SW480 (cell line): ENCODE data around the gene FRMD4A.
"Not testable (repeated sequence)": the region's sequence is repeated elsewhere in the genome, so short reads cannot be mapped to it uniquely, and the experiment has no call there.

Experiments used
- DNase-seq: peaks from one replicate; pipeline ENCODE4 v3.0.0-alpha.2; 2016; ENCODE audit warnings: low spot score

The FRMD4A gene

DNA sequence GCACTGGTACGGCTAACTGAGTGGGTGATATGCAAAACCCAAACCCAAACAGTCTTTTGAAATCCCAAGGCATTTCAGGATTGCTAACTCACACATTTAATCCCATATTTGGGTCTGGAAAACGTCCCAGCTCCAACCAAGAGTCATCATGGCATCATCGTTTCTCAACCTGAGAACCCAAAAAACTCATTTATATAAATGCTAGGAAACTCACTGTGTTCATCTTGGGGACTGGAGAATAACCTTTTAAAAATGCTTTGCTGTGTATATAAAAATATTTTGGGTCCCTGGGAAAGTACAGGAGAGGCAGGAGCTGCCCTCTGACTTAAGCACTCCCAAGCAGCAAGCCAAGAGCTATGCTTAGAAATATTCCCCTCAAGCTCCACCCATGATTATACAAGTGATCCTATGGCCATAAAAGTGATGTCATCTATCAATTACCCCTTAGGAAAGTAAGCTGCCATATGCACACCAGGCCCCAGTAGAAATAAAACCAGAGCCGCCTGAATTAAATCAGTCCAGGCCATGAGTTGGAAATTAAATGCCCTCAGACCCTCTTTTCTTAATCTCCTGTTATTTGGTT, 352.1 kb downstream of the FRMD4A start:
- DNase-seq, result no peak

DNA sequence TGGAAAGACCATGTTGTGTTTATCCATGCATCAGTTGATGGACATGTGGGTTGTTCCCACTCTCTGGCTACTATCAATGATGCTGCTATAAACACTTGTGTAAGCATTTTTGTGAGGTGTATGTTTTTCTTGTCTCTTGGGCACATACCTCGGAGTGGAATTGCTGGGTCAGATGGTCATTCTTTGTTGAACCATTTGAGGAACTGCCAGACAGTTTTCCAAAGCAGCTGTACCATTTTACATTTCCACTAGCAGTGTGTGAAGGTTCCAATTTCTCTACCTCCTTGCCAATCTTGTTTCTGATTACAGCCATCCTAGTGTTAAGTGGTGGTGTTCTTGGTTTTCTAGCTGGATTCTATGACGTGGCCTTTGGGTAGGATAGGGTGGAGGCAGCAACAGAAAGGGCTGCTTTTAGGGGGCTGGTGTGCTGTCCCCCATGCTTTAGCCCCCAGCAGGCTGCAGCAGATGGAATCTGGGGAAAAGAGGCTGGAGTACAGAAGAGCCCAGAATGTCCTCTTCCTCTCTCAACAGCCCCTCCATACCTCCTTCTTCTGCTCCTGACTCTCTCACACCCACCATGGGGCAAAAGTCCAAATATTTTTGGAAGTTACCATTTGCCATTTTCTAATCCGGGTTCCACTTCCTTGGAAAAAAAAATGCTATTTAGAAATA, 352.7 kb downstream of the FRMD4A start:
- no peak for DNase-seq

DNA sequence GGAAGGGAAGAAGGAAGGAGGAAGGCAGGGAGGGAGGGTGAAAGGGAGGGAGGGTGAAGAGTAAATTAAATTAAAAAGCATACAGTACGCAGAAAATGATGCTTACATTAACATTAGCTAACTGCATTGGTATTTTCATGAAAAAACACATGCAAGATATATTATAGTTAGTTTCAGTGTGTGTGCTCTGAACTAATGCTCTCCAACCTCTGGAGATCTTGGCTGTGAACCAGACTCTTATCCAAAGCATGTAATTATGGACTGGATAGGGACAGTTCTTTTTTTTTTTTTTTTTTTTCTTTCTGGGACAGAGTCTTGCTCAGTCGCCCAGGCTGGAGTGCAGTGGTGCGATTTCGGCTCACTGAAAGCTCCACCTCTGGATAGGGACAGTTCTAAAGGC, 357.0 kb downstream of the FRMD4A start:
- DNase-seq, result no peak

DNA sequence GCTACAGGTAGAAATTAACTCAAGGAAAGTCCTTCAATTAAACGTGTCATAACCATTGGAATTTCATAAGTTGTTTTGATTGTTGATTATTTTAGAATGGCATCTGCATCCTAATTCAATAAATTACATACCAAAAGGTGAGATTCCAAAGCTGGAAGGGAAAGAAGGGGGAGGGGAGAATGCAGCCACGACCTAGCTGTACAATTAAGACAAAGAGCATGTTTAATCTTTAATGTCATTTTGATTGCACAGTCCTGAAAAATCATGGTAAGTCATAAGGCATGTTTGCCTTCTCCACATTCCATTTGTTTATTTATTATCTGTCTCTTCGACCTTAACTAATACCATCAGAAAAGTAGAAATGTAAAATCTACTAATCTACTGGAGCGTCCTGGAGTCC, 358.1 kb downstream of the FRMD4A start:
- no peak for DNase-seq

DNA sequence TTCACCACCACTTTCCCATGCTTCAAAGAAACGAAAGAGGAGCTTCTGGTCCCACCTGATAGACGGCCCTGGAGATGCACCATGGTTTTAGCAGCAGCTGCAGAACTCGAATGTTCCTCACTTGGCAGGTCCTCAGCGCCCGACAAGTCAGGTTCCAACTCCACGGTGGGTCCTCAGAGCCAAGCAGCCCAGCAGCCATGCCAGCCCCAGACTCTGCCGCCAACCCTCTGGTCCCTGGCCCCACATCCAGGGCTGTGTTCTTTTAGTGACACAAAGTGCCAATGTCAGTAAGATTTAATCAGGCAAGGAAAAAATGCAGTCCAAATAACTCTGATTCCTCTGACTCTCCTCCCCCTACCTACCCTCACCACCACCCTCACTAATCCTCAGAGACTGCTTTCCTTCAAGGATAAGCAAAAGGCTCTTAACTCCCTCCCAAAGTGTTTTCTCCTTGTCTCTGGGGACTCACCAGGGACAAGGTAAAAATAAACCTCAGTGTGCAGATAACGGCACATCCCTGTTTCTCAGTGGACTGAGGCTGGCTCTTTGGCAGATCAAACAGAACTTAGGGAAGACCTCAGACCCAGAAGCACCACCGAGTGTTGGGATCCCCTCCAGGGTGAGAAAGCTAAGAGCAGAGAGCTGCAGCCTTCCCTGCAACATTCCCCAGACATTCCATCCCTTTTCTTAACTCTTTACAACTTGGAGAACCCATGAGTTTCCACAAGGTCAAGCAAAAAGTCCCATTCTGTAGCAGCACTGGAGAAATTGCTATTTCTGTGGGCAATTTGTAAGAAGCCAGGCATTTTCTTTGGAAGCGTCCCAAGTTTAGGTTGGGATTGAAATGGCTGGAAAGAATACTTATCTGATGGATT, 358.9 kb downstream of the FRMD4A start:
- DNase-seq, result no peak

DNA sequence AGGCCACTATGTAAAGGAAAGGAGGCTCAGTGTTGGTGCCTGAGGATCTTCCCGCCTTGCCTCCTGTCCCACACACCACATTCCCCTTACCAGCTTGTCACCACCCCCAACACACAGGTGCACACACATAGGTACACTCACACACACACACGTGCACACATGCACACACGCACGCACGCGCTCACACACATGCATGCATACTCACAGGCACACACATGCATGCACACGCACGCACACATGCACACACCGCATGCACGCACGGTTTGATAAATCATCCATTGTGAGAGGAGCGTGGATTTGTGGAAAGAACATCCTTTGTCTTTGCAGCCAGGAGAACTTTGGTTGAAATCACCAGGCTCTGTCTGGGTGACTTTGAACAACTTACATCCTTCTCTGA, 359.8 kb downstream of the FRMD4A start:
- no peak for DNase-seq

DNA sequence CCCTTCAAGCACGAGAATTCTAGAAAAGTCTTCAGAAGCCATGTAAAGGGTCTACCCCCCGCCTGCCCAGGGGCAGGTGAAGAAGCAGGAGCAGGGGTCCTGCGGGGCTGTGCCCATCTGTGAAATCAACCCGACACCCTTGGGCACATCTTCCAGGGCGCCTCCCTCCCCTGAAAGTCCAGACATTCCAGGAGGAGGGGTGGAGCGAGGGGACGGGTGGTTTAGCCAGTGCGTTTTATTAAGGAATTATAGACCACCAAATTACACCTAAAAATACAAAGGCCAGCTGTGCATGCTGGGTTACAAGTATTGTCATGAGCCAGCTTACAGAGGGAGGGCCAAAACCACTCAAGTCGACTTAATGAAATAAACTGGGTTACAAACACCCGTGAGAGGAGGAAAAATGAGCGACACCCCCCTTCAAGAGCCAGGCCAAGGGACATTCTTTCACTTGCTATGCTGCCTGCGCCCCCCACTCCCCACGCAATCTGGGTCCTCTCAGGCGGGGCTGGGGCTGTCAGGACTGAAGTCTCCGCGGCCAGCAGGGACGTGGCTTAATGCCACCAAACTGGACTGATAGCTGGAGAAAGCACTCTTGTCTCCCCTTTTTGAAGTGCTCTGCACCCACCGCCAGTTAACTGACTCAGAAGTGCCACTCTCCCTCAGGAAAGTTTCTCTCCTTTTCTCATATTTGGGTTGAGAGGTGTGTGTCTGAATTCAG, 360.3 kb downstream of the FRMD4A start:
- no peak for DNase-seq

DNA sequence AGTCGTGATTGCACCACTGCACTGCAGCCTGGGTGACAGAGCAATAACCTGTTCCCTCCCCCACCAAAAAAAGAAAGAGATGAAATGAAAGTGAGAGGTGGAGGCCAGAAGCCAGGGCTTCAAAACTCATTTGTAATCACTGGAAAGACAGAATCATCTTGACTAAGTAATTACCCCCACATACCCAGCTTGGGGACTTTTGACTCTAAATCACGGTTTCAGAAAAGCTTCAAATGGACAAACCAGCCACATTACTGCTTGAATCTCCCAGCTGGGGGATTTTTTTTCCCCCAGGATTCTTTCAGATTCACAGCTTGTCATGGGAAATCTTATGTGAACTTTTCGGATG, 361.0 kb downstream of the FRMD4A start:
- no peak for DNase-seq

DNA sequence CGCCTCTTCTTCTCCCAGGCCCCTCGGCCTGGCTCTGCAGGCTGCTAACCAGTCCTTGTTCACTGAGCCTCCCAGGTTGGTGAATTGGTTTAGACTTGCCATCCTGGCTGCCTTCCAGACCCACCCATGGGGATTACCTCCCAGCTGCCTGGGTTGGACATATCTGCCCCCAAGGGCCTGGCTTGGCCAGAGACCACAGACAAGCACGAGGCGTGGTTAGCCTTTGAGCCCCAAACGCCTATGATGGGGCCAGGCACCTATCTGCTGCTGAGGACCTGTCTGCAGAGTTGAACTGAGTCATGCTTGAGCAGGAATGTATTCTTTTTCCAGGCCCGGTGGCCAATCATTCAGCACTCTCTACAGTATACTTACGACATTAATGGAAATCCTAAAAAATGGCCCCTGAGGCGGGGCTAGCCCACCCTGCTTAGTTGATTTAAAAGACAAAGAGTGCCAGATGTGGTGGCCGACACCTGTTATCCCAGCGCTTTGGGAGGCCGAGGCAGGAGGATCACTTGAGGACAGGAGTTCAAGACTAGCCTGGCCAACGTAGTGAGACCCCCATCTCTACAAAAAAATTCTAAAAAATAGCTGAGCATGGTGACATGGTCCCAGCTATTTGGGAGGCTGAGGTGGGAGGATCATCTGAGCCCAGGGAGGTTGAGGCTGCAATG, 361.5 kb downstream of the FRMD4A start:
- DNase-seq, result no peak

DNA sequence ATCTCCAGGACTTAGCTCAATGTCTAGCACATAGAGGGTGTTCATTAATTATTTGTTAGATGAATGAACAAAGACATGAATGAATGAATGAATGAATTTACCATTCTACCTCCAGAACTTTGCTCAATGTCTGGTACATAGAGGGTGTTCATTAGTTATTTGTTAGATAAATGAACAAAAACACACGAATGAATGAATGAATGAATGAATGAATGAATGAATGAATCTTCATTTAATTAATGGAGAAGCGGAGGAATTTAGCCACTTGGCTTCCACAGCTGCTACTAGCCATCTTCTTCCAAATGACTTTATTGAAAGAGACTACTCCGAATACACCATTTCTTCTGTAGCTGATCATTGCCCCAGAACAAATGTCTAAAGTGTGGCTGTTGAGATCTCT, 368.9 kb downstream of the FRMD4A start:
- no peak for DNase-seq

DNA sequence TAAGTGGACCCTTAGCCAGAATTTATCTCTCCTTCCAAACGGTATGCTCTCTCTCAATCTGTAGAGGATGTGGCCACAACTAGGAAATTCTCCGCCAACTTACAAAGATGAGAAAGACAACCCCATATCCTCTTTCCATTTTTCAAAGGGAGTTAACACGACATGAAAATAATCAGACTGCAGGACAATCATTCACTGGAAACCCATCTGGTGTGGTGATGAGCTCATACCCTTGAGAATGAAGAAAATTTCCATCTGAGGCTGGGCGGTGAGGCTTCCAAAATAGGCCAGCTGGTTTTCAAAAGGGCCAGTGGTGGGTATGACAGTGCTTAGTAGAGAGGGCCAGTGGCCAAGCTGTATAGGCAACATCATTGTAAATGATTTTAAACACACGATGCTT, 369.6 kb downstream of the FRMD4A start:
- DNase-seq, result no peak

DNA sequence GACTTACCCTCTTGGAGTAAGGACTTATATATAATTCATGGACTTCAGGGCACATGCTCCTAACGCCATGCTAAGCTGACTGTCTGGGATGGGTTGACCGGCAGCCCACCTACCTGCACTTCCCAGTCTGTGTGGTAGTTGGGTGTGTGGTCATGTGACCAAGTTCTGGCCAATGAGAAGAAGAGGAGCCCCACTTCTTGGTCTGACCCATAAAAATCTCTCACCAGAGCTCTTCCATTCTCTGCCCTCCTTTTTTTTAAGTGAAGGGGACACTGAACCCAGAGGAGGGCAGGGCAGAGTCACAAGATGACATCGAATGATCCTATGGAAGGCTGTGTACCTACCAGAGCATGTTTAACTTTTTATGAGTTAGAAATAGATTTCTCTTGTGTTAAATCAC, 370.1 kb downstream of the FRMD4A start:
- DNase-seq, result no peak

DNA sequence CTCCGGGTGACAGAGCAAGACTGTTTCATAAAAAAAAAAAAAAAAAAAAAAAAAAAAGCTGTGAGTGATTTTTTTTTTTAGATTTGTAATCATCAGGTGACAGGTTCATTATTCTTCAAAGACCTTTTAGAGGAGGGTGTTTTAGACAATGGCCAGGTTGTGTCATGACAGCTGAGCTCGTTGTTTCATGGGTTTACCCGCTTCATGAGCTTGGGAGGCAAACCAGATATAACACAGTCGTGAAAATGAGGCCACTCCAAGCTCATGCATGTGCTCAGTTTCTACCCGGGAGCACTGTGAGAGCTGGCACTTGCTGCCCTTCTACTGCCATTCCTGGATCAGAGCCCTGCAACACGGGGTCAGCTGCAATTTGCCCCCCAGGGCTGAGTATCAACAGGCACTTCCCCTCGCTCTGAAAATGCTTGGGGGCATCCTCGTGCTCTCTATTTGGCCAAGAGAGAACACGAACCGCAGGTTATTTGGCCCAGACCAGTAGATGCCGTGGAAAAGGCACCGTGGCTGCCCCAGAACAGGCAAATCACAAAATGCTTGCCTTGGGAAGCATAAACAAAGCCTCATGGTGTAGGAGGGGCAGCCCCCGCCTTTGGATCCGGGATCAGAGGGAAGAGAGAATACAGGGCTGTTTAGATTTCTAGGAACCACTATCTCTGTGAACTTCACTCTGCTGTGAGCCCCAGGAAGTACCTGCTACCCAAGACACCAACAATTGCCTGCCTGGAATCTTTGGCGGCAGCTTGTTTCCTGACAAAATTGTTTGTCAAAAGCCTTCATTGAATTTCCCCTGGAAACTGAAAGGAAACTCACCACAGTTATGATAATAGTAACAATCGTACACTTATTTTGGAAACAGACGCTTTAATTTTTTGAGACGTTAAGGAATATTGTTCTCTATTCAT, 371.0 kb downstream of the FRMD4A start:
- no peak for DNase-seq

DNA sequence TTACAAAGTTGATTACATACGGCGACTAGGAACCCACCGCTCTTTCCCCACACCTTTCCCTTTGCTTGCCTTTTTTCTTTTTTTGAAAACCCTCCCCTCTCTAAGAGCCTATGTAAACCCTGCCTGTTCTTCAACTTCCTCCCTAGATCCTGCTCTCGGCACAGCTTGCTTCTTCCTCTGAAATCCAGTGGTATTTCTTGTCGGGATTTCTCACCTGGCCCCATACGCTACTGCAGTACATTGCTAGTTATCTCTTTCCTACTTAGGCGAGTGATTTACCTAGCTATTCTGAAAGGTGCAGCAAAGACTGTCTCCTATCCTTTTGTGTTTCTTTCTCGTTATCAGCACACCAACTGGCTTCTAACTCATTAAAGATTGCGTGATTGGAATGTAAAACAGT, 372.9 kb downstream of the FRMD4A start:
- DNase-seq, result no peak

DNA sequence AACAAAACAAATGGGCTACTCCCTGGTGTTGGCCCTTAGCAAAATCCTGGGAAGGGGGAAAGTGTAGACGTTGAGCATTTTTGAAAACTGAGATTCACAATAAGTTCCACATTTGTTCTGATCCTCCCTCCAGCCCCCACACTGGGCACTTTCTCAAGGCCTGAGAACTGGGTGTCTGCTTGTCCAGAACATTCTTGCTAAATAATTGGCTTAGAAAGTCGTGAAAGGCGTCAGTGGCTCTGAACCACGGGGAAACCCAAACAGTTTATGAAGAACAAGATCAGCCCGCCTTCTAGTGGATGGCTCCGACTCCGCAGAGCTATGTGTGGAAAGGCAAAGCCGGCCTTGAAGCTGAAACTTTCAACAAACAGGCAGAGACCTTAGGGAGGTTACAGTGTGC, 373.9 kb downstream of the FRMD4A start:
- no peak for DNase-seq

DNA sequence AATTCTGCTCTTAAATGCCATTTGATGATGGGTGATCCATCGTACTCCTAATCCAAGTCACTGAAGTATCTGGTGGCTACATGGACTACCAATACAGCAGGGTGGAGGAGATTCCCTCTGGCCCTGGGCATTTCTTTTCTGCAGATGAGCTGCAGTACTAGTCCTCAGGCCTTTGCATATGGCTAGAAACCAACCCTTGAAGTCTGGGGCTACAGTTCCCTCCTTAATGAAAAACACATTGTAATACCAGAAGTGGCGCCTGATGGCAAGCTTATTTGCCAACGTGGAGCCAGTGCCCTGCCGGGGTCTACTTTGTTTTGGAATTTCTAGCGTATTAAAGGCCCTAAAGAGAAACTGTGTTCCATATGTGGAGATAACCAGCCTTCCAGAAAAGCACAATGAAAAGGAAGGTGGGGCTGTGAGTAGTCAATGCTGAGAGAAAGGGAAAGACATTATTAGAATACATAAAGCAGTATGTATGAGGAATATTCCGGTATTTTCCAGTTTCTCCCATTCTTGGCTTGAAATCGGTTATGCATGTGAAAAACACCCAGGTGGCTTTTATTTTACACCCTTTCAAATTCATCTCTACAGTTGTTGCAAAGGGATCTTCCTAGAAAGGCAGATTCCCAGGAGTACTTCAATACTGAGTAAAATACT, 375.2 kb downstream of the FRMD4A start:
- DNase-seq, result no peak

DNA sequence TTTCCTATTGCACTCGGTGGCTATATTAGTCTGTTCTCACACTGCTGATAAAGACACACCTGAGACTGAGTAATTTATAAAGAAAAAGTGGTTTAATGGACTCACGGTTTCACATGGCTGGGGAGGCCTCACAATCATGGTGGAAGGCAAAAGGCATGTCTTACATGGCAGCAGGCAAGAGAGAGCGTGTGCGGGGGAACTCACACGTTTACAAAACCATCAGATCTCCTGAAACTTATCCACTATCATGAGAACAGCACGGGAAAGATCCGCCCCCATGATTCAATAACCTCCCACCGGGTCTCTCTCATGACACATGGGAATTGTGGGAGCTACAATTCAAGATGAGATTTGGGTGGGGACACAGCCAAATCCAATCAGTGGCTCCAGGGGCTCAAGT, 376.5 kb downstream of the FRMD4A start:
- DNase-seq, result not testable (repeated sequence)

DNA sequence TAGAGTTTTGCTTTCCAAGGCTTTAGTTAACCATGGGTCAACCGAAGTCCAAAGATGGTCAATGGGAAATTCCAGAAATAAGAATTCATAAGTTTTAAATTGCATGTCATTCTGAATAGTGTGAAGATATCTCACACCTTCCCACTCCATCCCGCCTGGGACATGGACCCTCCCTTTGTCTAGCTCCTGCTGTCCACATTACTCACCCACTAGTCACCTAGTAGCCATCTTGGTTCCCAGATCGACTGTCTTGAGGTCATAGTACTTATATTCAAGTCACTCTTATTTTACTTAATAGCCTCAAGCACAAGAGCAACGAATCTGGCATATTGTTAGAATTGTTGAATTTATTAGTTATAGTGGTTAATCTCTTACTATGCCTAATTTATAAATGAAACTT, 377.4 kb downstream of the FRMD4A start:
- DNase-seq, result no peak

DNA sequence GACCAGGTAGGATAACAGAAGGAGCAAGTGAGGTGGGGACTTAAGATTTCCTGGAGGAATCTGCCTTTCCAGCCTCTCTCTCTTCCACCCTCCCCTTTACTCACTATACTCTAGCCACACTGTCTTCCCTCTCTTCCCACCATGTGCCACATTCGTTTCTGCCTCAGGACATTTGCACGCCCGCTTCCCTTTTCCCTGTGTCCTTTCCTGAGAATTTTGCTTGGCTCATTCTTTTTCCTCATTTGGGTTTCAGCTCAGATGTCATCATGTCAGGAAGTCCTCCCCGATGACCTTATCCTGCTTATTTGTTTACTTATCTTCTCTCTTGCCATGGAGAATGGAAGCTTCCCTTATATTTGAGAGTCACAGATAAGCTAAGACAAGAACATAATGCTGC, 380.2 kb downstream of the FRMD4A start:
- DNase-seq, result no peak

DNA sequence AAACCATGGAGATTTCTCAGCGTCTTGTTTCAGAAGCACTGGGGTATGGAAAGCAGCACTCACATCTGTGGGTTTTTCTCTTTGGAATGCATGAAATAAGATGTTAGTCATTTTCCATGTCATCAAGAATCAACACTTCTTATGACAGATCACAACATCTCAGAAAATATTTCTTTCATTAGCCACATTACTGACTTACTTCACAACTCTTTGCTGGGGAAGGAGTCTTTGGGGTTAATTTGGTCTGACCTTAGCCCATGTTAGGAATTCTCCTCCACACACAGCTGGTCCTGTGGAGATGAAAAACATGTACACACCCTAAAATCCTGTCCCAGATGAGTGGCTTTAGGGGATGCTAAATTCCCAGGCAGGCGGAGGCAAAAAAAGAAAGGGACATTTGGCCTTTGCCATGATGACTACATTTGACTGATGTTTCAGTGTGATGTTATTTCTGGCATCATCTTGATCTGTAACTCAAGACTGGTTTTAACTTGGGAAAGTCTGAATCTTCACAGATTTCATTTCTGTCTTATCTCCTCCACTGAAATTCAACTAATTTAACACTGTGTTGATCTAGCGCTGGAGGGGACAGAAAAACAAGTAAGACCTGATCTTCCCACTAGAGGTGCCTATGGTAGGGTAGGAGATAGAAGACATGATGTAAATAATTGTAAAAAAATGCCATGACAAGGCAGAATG, 380.7 kb downstream of the FRMD4A start:
- DNase-seq, result no peak
